GM12891 (cell line): ENCODE results near the gene CTDSPL.

Experiments
- DNase-seq: peaks from one replicate; pipeline ENCODE4 v3.0.0; 2011; ENCODE audit warnings: low spot score; ENCODE audit not compliant: insufficient read length
- FAIRE-seq: peaks from 2 replicates; lab custom pipeline; 2011; peaks lifted over from hg19 to GRCh38; lab: Jason Lieb, UNC
- PAX5 ChIP-seq: IDR thresholded peaks from 2 replicates; pipeline ENCODE4 v1.6.1; 2011; ENCODE audit warnings: low read length, moderate library complexity, mild to moderate bottlenecking; ENCODE audit not compliant: insufficient read depth, severe bottlenecking
- POLR2A ChIP-seq: IDR thresholded peaks from 2 replicates; pipeline ENCODE4 v1.6.1; 2011; ENCODE audit warnings: low read depth, low read length, control low read depth
- POLR2AphosphoS5 ChIP-seq: IDR thresholded peaks from 2 replicates; pipeline ENCODE4 v1.6.1; 2011; ENCODE audit warnings: low read depth, low read length, control low read depth
- POU2F2 ChIP-seq: IDR thresholded peaks from 2 replicates; pipeline ENCODE4 v1.6.1; 2011; ENCODE audit warnings: low read depth, mild to moderate bottlenecking, control low read depth, low read length, moderate library complexity
- SPI1 ChIP-seq: IDR thresholded peaks from 2 replicates; pipeline ENCODE4 v1.6.1; 2011; ENCODE audit warnings: low read depth, low read length, control low read depth
- TAF1 ChIP-seq: IDR thresholded peaks from 2 replicates; pipeline ENCODE4 v1.6.1; 2011; ENCODE audit warnings: low read depth, low read length, control low read depth

CTDSPL gene

GRCh38 chr3:38017445-38018295 is 156.0 kb downstream of the CTDSPL start:
- no peak for DNase-seq
- no peak for TF ChIP-seq TAF1
- no peak for TF ChIP-seq PAX5
- no peak for TF ChIP-seq POLR2A
- TF ChIP-seq POLR2AphosphoS5 = no peak
- no peak for TF ChIP-seq POU2F2
- no peak for TF ChIP-seq SPI1
- no peak for FAIRE-seq

GRCh38 chr3:38018296-38019266 is 156.9 kb downstream of the CTDSPL start:
- TF ChIP-seq SPI1 (no peak), POLR2AphosphoS5 (no peak), POU2F2 (no peak), PAX5 (no peak), TAF1 (no peak), POLR2A (no peak)
- DNase-seq (no peak), FAIRE-seq (no peak)

- TF ChIP-seq SPI1 = no peak
- TF ChIP-seq TAF1 = no peak
- no peak for TF ChIP-seq PAX5
- TF ChIP-seq POU2F2 = no peak
- no peak for TF ChIP-seq POLR2A
- no peak for TF ChIP-seq POLR2AphosphoS5
- DNase-seq (no peak), FAIRE-seq (no peak)
Measured at GRCh38 chr3:38019658-38020341, 158.1 kb downstream of the CTDSPL start.

- FAIRE-seq = no peak
- TF ChIP-seq POLR2A (no peak), POU2F2 (no peak), POLR2AphosphoS5 (no peak), SPI1 (no peak), TAF1 (no peak), PAX5 (no peak)
- no peak for DNase-seq
Measured at GRCh38 chr3:38020342-38020726, 158.7 kb downstream of the CTDSPL start.

GRCh38 chr3:38021196-38021595 is 159.5 kb downstream of the CTDSPL start:
- DNase-seq = no peak
- no peak for TF ChIP-seq SPI1
- TF ChIP-seq POLR2A = no peak
- no peak for TF ChIP-seq POLR2AphosphoS5
- TF ChIP-seq POU2F2 = no peak
- no peak for TF ChIP-seq TAF1
- TF ChIP-seq PAX5 = no peak
- no peak for FAIRE-seq

GRCh38 chr3:38022301-38022700 is 160.6 kb downstream of the CTDSPL start:
- DNase-seq = no peak
- no peak for TF ChIP-seq SPI1
- no peak for TF ChIP-seq POLR2AphosphoS5
- no peak for FAIRE-seq

GRCh38 chr3:38022896-38023709 is 161.4 kb downstream of the CTDSPL start:
- TF ChIP-seq POU2F2 = no peak
- DNase-seq (no peak), FAIRE-seq (no peak)

- DNase-seq (no peak), FAIRE-seq (no peak)
- TF ChIP-seq POLR2AphosphoS5 = no peak
- no peak for TF ChIP-seq TAF1
- TF ChIP-seq PAX5 = no peak
- no peak for TF ChIP-seq POLR2A
Measured at GRCh38 chr3:38026856-38027255, 165.2 kb downstream of the CTDSPL start.

- FAIRE-seq (no peak), DNase-seq (no peak)
- TF ChIP-seq POU2F2 = no peak
- no peak for TF ChIP-seq PAX5
- no peak for TF ChIP-seq TAF1
- TF ChIP-seq POLR2AphosphoS5 = no peak
- no peak for TF ChIP-seq SPI1
- no peak for TF ChIP-seq POLR2A
Measured at GRCh38 chr3:38027466-38028465, 166.1 kb downstream of the CTDSPL start.
